ENCODE results near the gene DSC3.

- TF ChIP-seq, protein P1, sequence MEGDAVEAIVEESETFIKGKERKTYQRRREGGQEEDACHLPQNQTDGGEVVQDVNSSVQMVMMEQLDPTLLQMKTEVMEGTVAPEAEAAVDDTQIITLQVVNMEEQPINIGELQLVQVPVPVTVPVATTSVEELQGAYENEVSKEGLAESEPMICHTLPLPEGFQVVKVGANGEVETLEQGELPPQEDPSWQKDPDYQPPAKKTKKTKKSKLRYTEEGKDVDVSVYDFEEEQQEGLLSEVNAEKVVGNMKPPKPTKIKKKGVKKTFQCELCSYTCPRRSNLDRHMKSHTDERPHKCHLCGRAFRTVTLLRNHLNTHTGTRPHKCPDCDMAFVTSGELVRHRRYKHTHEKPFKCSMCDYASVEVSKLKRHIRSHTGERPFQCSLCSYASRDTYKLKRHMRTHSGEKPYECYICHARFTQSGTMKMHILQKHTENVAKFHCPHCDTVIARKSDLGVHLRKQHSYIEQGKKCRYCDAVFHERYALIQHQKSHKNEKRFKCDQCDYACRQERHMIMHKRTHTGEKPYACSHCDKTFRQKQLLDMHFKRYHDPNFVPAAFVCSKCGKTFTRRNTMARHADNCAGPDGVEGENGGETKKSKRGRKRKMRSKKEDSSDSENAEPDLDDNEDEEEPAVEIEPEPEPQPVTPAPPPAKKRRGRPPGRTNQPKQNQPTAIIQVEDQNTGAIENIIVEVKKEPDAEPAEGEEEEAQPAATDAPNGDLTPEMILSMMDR (IDR thresholded peaks at IDR 0.05) = no peak
- TF ChIP-seq, protein P2, sequence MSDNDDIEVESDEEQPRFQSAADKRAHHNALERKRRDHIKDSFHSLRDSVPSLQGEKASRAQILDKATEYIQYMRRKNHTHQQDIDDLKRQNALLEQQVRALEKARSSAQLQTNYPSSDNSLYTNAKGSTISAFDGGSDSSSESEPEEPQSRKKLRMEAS (IDR thresholded peaks at IDR 0.05) = no peak
- TF ChIP-seq JUN (IDR thresholded peaks at IDR 0.05) (no peak), CHD4 (IDR thresholded peaks at IDR 0.05; ENCODE audit: borderline replicate concordance) (no peak), KDM5A (IDR thresholded peaks at IDR 0.05) (no peak), CHD2 (IDR thresholded peaks at IDR 0.05; ENCODE audit: low read length, partially characterized antibody) (no peak), RNF2 (IDR thresholded peaks at IDR 0.05; ENCODE audit: borderline replicate concordance, low read depth) (no peak), POLR2A (IDR thresholded peaks at IDR 0.05; ENCODE audit: low read length) (no peak)
- TF ChIP-seq, protein P3, sequence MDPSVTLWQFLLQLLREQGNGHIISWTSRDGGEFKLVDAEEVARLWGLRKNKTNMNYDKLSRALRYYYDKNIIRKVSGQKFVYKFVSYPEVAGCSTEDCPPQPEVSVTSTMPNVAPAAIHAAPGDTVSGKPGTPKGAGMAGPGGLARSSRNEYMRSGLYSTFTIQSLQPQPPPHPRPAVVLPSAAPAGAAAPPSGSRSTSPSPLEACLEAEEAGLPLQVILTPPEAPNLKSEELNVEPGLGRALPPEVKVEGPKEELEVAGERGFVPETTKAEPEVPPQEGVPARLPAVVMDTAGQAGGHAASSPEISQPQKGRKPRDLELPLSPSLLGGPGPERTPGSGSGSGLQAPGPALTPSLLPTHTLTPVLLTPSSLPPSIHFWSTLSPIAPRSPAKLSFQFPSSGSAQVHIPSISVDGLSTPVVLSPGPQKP (IDR thresholded peaks at IDR 0.05; ENCODE audit: low read depth, low read length) = no peak
These were observed 77.3 kb downstream of the DSC3 start for GRCh38 chr18:30965237-30965636.
